Upper lobe of left lung (tissue), 4 donors: ENCODE measurements around the gene BGN.

Experiments
- POLR2A ChIP-seq, 4 donors: fragments of 450-650 bp; IDR thresholded peaks; one replicate each; pipeline ENCODE4 v1.5.1; 2016 to 2017; ENCODE audit warnings: antibody characterized with exemption in 4 of 4, mild to moderate bottlenecking in 2 of 4
- POLR2AphosphoS5 ChIP-seq, 2 donors: sonication (generic); formaldehyde crosslinking; IDR thresholded peaks; one replicate each; pipeline ENCODE4 v1.5.1; 2017; ENCODE audit warnings: antibody characterized with exemption in 2 of 2
- TF ChIP-seq, protein P1 (sequence below), 6 experiments: fragments of 450-650 bp in 4 of 6; fragments of 200-600 bp in 2 of 6; sonication (generic) in 2 of 6; IDR thresholded peaks; one replicate each; pipeline ENCODE4 v1.5.1; 2016 to 2019; ENCODE audit warnings: antibody characterized with exemption in 6 of 6

DNA sequence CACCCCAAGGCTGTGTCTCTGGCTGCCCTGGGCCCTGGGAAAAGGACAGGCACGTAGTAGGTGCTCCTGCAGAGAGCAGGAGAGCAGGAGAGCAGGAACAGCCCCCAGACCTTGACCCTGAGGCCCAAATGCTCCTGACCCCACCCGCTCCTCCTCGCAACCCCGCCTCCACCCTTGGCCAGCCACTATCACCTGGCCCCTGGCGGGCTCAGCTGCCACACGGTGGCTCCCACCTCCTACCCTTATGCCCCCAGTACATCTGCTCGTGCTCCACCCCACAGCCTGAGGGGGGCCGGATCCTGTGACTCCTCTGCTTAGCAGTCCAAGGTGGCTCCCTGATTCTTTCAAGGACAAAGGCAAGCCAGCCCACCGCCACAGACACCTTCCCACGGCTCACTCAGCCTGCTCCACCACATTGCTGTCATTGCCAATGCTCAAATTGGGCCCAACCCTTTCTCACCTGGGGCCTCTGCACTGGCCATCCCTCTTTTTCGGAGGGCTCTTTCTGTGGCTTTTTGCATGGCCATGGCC, 19.0 kb upstream of the BGN start:
- TF ChIP-seq, protein P1, sequence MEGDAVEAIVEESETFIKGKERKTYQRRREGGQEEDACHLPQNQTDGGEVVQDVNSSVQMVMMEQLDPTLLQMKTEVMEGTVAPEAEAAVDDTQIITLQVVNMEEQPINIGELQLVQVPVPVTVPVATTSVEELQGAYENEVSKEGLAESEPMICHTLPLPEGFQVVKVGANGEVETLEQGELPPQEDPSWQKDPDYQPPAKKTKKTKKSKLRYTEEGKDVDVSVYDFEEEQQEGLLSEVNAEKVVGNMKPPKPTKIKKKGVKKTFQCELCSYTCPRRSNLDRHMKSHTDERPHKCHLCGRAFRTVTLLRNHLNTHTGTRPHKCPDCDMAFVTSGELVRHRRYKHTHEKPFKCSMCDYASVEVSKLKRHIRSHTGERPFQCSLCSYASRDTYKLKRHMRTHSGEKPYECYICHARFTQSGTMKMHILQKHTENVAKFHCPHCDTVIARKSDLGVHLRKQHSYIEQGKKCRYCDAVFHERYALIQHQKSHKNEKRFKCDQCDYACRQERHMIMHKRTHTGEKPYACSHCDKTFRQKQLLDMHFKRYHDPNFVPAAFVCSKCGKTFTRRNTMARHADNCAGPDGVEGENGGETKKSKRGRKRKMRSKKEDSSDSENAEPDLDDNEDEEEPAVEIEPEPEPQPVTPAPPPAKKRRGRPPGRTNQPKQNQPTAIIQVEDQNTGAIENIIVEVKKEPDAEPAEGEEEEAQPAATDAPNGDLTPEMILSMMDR (IDR thresholded peaks at IDR 0.05), result no peak
- TF ChIP-seq POLR2AphosphoS5 (IDR thresholded peaks at IDR 0.05) (no peak), POLR2A (IDR thresholded peaks at IDR 0.05) (no peak)
